Activated CD8-positive, alpha-beta memory T cell treated with anti-CD3 and anti-CD28 coated beads, Interleukin-2, amount 50 U/mL, for 48 hours (primary cell): ENCODE measurements around the gene ODAD4.
A peak's percentile ranks its signal among the peaks of the same experiment; 100 is the strongest.

ENCODE experiments used
- DNase-seq: peaks from one replicate; pipeline ENCODE4 v3.0.0-alpha.2; 2020

The ODAD4 gene, protein sequence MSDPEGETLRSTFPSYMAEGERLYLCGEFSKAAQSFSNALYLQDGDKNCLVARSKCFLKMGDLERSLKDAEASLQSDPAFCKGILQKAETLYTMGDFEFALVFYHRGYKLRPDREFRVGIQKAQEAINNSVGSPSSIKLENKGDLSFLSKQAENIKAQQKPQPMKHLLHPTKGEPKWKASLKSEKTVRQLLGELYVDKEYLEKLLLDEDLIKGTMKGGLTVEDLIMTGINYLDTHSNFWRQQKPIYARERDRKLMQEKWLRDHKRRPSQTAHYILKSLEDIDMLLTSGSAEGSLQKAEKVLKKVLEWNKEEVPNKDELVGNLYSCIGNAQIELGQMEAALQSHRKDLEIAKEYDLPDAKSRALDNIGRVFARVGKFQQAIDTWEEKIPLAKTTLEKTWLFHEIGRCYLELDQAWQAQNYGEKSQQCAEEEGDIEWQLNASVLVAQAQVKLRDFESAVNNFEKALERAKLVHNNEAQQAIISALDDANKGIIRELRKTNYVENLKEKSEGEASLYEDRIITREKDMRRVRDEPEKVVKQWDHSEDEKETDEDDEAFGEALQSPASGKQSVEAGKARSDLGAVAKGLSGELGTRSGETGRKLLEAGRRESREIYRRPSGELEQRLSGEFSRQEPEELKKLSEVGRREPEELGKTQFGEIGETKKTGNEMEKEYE

GRCh38 chr17:41930009-41930832, at the start of gene ODAD4:
ODAD4 (plus strand) TSS chr17:41930617; CDS start chr17:41930724, 107 bp downstream.
- peak; percentile 95 for DNase-seq

DNA sequence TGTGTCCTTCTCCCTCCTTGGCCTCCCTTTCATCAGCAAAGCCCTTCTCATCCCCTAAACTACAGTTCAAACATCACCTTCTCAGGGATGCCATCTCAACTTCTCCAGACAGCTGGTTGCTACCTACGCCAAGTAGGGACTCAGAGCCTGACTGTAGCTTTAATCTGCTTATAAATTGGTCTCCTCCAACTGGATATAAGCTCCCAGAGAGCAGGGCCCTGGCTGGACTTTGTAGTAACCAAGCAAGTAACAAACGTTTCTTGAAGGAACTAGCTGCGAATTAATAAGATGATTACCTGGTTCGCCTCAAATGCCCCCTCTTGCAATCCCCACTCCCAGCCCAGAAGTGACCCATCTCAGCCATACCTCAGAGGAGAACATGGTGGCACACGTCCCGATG, 47.7 kb upstream of the ODAD4 start:
- no peak for DNase-seq

DNA sequence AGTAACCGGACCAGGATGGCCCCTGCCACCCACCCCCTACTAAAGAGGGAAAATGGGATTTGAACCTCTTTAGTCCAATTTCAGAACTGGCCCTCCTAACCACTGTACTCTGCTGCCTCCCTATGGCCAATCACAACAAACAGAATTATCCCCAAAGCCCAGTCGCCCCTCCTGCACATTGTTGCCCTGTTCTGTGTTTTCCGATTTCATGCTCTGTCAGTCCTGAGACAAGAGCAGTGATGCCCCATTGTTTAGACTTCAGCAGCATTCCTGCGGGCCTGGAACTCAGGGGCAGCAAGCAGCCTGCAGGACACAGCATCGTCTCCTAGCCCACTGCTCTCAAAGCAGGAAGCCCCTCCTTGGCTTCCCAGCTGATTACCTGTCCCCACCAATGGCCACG, 44.7 kb upstream of the ODAD4 start:
- DNase-seq: no peak

- no peak for DNase-seq
Measured at GRCh38 chr17:41888332-41888965, 42.0 kb upstream of the ODAD4 start.

- no peak for DNase-seq
Measured at GRCh38 chr17:41891135-41892020, 39.0 kb upstream of the ODAD4 start.

DNA sequence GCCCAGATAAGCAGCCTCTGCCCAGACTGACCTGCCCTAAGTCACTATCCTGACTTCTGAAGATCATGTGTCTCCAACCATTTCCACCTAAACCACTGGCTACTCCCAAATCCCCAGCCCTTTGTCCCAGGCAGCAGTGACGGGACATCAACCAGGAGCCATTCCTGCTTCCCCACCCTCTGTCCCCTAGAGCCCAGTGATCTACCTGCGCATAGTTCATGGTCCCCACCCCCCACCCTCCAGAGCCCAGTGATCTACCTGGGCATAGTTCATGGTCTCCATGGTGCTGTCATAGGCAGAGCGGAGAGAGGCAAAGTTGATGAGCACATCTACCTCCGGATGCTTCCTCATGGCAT, 38.4 kb upstream of the ODAD4 start:
- no peak for DNase-seq

- DNase-seq: no peak
Measured at GRCh38 chr17:41893384-41893783, 37.0 kb upstream of the ODAD4 start.

DNA sequence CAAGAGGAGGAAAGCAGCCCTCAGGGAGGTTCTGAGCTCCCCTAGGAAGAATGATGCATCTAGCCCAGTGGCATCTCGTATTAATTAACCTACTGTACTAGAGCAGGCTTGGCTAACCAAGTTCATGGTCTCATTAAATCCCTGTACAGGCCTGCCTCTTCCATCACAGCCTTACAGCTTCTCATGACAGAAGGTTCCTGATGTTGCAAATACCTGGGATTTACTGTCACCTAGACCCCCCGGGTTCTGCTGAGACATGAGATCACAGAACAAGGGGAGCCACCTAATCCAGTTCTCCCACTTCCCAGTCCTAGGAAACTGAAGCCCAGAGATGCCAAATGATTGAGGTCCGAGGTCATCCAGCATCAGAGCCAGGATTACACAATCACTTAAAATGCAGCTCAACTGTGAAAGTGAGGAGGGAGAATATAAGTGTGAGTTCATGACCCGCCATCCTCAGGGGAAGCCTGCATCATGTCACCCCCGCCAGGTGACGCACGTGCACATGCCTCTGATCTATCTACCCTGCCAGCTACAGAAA, 35.6 kb upstream of the ODAD4 start:
- DNase-seq: no peak

DNA sequence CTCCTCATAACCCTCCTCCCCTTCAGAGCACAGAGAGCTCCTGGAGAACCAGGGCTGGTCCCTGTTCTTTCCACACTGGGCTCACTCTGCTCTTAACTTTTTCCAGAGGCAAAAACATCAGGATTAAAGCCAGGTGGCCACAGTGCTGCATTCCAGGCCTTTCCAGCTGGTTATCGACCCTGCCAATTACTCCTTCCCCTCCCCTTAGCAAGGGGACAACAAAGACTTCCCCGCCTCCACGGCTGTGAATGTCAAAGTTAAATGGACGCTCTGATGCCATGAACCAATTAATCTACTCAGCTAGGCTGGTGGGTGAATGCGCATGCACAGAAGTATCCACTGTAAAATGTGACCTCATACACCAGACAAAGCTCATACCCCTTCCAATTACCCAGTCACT, 34.8 kb upstream of the ODAD4 start:
- no peak for DNase-seq

DNA sequence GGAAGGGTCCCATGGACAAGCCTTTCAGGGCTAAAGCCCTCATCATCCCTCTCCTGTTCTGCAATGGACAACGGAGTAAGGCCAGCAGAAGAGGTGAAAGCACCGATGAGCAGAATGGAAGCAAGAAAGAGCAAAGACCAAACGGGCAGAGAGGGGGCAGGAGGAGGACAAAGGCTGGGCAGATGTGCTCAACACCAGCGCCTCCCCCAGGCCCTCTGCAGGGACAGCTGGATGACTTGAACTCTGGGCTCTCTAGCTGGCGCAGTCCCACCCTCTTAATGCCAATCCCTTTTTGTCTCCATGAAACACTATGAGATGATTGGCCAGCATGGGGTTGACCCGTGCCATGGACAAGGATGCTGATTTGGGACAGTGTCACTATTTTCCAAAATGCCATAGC, 33.7 kb upstream of the ODAD4 start:
- no peak for DNase-seq

GRCh38 chr17:41901646-41902045, 28.8 kb upstream of the ODAD4 start:
- no peak for DNase-seq

GRCh38 chr17:41904242-41904841, 26.1 kb upstream of the ODAD4 start:
- no peak for DNase-seq

- DNase-seq: no peak
Measured at GRCh38 chr17:41905172-41905571, 25.2 kb upstream of the ODAD4 start.

- DNase-seq: no peak
Measured at GRCh38 chr17:41906465-41907184, 23.8 kb upstream of the ODAD4 start.

- DNase-seq: no peak
Measured at GRCh38 chr17:41907185-41907556, 23.2 kb upstream of the ODAD4 start.

- DNase-seq: no peak
Measured at GRCh38 chr17:41907633-41908539, 22.5 kb upstream of the ODAD4 start.

GRCh38 chr17:41909088-41909487, 21.3 kb upstream of the ODAD4 start:
- no peak for DNase-seq

DNA sequence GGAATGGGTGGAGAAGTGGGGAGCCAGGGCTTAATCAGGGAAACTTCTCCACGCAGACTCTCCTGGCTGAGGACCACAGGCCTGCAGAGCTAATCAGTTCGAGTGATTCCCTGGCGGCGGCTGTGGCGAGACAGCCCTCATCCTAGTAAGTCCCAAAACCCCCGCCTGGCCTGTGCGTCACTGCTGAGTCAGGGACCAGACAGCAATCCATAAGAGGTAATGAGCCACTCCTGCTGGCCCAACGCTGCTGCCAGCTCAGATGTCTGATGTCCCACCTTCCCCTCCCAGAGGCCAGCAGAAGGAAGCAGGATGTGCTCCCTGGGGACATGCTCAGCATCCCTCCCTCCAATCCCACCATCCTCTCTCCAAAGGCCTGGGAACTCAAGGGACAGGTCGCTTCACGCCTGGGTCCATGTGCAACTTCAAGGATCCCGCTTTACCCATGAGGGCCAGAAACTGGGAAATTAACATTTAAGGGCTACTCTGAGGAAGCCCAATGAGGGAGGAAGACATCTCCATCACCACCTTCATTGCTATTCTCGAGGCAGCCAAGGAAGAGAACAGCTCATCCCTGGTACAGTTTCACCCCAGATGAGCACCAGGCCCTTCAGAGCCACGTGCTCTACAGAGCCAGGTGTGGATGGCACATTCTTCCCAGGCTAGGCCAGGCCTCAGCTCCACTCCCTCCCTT, 19.6 kb upstream of the ODAD4 start:
- no peak for DNase-seq

DNA sequence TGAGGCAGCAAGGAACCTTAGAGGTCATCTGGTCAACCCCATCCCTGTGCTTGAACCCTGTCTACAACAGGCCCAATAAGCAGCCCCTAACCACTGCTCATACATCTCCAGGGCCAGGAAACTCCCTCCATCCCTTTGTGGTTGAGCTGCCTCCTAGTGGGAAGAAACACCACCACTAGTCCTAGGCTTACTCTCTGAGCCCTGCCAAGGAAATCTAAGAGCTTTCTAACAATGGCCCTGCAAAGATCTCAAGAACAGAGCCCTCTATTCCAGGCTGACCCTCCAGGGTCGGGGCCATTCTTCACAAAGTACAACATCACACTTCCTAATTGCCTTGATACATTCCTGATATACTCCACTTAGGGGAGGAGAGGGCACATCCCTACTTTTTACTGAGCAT, 17.5 kb upstream of the ODAD4 start:
- DNase-seq: no peak
